Left lobe of liver (tissue), 2 donors: Measurements from ENCODE around the gene ZNF341. TPM values are rescaled to one million over a fixed set of nuclear protein-coding genes. Genes with fewer than 3 reads are reported as not detected.
"Not testable (repeated sequence)": the region's sequence is repeated elsewhere in the genome, so short reads cannot be mapped to it uniquely, and the experiment has no call there.

Experiments
- ATAC-seq: fragments of 200-7000 bp; cut with Tn5 transposase; one replicate; pipeline ENCODE4 v1.9.1; 2020; ENCODE audit warnings: mild to moderate bottlenecking, moderate library complexity
- DNase-seq: peaks from one replicate; pipeline ENCODE4 v3.0.0-alpha.2; 2020; ENCODE audit warnings: low spot score
- total RNA-seq: library from RNA; stranded (reverse); gene quantifications from one replicate; pipeline ENCODE4 v1.2.1, GENCODE V29; 2021
- donor health status: DM: no; HTN: no; CAD: no; lungs with moderate emphysema.
- donor health status: DM: no; HTN: yes; CAD: no.

The ZNF341 gene
- total RNA-seq, 1 donor from 2014 or later: 1.5 TPM

- ATAC-seq: no peak
- DNase-seq: no peak
Measured at GRCh38 chr20:33728463-33728862, 3.3 kb upstream of the ZNF341 start.

GRCh38 chr20:33729101-33729500 is 2.7 kb upstream of the ZNF341 start:
- DNase-seq: no peak
- no peak for ATAC-seq

- no peak for ATAC-seq
- no peak for DNase-seq
Measured at GRCh38 chr20:33730946-33731692, 677 bp upstream of the ZNF341 start.

- peak; percentile 93 for DNase-seq
- peak; percentile 81 for ATAC-seq
Measured at GRCh38 chr20:33732166-33732970, 572 bp downstream of the ZNF341 start.

GRCh38 chr20:33733654-33734576 is 2.1 kb downstream of the ZNF341 start:
- DNase-seq (no peak), ATAC-seq (peak; percentile 17)

- ATAC-seq: no peak
- no peak for DNase-seq
Measured at GRCh38 chr20:33736962-33737361, 5.2 kb downstream of the ZNF341 start.

GRCh38 chr20:33739493-33739892 is 7.7 kb downstream of the ZNF341 start:
- ATAC-seq (no peak), DNase-seq (no peak)

GRCh38 chr20:33740189-33740588 is 8.4 kb downstream of the ZNF341 start:
- ATAC-seq (no peak), DNase-seq (no peak)

GRCh38 chr20:33744181-33744580 is 12.4 kb downstream of the ZNF341 start:
- no peak for ATAC-seq
- no peak for DNase-seq

- DNase-seq (no peak), ATAC-seq (no peak)
Measured at GRCh38 chr20:33744773-33745385, 13.1 kb downstream of the ZNF341 start.

- DNase-seq: no peak
- ATAC-seq: no peak
Measured at GRCh38 chr20:33746325-33746998, 14.7 kb downstream of the ZNF341 start.

GRCh38 chr20:33751775-33752174 is 20.0 kb downstream of the ZNF341 start:
- ATAC-seq (no peak), DNase-seq (no peak)

- ATAC-seq (no peak), DNase-seq (no peak)
Measured at GRCh38 chr20:33753143-33753542, 21.3 kb downstream of the ZNF341 start.

GRCh38 chr20:33753763-33754162 is 22.0 kb downstream of the ZNF341 start:
- no peak for DNase-seq
- no peak for ATAC-seq

- ATAC-seq, DNase-seq: not testable (repeated sequence)
Measured at GRCh38 chr20:33755936-33756490, 24.2 kb downstream of the ZNF341 start.

- no peak for DNase-seq
Measured at GRCh38 chr20:33757046-33757445, 25.2 kb downstream of the ZNF341 start.

GRCh38 chr20:33757458-33757857 is 25.7 kb downstream of the ZNF341 start:
- DNase-seq (no peak), ATAC-seq (no peak)

More at GRCh38 chr20:33757046-33757445, 25.2 kb downstream of the ZNF341 start:
- no peak for ATAC-seq

GRCh38 chr20:33761698-33762250 is 30.0 kb downstream of the ZNF341 start:
- ATAC-seq: no peak

GRCh38 chr20:33765099-33765498 is 33.3 kb downstream of the ZNF341 start:
- ATAC-seq (no peak), DNase-seq (no peak)

More at GRCh38 chr20:33761698-33762250, 30.0 kb downstream of the ZNF341 start:
- DNase-seq: no peak
